AG04449 (cell line): ENCODE results near the gene GABRG3.

ENCODE experiments used
- CTCF ChIA-PET: fragments of 350-600 bp; formaldehyde crosslinking; extraction: SDS; loops from one replicate; lab custom pipeline; 2021; ENCODE audit warnings: antibody characterized with exemption; lab: Yijun Ruan, JAX
- POLR2A ChIA-PET: fragments of 400-600, 350-600 bp; formaldehyde crosslinking; extraction: SDS; loops from one replicate; lab custom pipeline; 2020; ENCODE audit warnings: antibody characterized with exemption, inconsistent platforms; lab: Yijun Ruan, JAX
- DNase-seq: peaks from one replicate; pipeline ENCODE4 v3.0.0-alpha.2; 2010; ENCODE audit warnings: low read depth, low spot score
- H3K4me3 ChIP-seq: 2 replicates; pipeline ENCODE4 v1.5.1; 2011; ENCODE audit warnings: low read depth, mild to moderate bottlenecking, control low read depth, low read length
- CTCF ChIP-seq: IDR thresholded peaks from one replicate; pipeline ENCODE4 v1.5.1; 2011; ENCODE audit warnings: mild to moderate bottlenecking, moderate library complexity, low read length, control low read depth, inconsistent platforms; ENCODE audit not compliant: insufficient read depth; ENCODE audit errors: missing control alignments

Gene GABRG3

GRCh38 chr15:27084844-27085243 lies 113.9 kb downstream of the GABRG3 start:
- POLR2A ChIA-PET, result no interaction called here
- DNase-seq, result no peak
- CTCF ChIA-PET, result no interaction called here
- TF ChIP-seq CTCF, result no peak
- H3K4me3 ChIP-seq, result no peak overlapping the region

GRCh38 chr15:27086149-27086548 lies 115.2 kb downstream of the GABRG3 start:
- H3K4me3 ChIP-seq, result no peak overlapping the region
- ChIA-PET POLR2A (no interaction called here), CTCF (no interaction called here)
- DNase-seq, result no peak
- TF ChIP-seq CTCF, result no peak

- no peak for DNase-seq
- ChIA-PET CTCF (no interaction called here), POLR2A (no interaction called here)
- no peak for TF ChIP-seq CTCF
- H3K4me3 ChIP-seq, result no peak overlapping the region
Observed at GRCh38 chr15:27086805-27087204, 115.8 kb downstream of the GABRG3 start.

GRCh38 chr15:27087651-27088583 lies 116.9 kb downstream of the GABRG3 start:
- H3K4me3 ChIP-seq, result no peak overlapping the region
- ChIA-PET POLR2A (no interaction called here), CTCF (no interaction called here)
- TF ChIP-seq CTCF, result no peak
- no peak for DNase-seq

GRCh38 chr15:27088584-27089232 lies 117.7 kb downstream of the GABRG3 start:
- POLR2A ChIA-PET, result no interaction called here
- no peak for TF ChIP-seq CTCF
- CTCF ChIA-PET, result no interaction called here
- no peak overlapping the region for H3K4me3 ChIP-seq
- no peak for DNase-seq

GRCh38 chr15:27089233-27089586 lies 118.2 kb downstream of the GABRG3 start:
- TF ChIP-seq CTCF, result no peak
- ChIA-PET POLR2A (no interaction called here), CTCF (no interaction called here)
- no peak for DNase-seq
- no peak overlapping the region for H3K4me3 ChIP-seq
